GM18502 (cell line): ENCODE data around the gene WNK2.
"Not testable (repeated sequence)": the region's sequence is repeated elsewhere in the genome, so short reads cannot be mapped to it uniquely, and the experiment has no call there.

Experiments
- ATAC-seq: cut with Tn5 transposase; IDR thresholded peaks from one replicate; pipeline ENCODE4 v1.9.1; 2021; ENCODE audit warnings: mild to moderate bottlenecking; ENCODE audit not compliant: unreplicated experiment, poor library complexity

Gene WNK2

GRCh38 chr9:93183663-93184431 lies at the start of gene WNK2:
TSS of gene WNK2 (plus strand) at chr9:93184139. CDS start at chr9:93184930, 791 bp downstream.
- ATAC-seq, result no peak

DNA sequence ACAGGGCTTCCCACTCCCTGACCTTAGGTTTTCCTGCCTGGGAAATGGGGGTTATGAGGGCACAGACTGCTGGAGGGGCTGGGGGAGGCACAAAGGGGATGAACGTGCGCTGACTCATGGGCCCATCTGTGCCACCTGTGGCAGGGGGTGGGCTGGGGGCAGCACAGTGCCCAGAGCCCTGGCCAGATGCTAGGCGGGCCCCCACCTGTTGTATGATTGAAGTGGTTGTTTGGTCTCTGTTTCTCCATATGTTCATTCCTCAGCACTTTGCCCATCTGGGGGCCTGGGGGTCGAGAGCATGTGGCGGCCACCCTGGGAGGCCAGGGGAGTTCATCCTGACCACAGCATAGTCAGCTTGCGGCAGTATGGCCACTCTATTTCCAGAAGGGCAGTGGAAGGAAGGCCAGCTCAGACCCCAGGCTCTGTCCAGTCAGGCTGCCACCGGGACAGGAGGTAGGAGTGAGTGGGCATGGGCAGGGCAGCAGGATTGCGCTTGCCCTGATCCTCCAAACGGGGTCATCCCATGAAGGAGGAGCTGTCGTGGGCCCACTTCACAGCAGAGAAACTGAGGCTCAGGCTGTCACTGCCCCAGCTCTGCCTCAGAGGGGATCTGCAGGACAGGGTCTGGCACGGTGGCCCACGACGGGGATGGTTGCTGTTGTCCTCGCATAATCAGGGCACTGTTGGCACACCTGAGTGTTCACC lies 49.0 kb upstream of the WNK2 start:
- no peak for ATAC-seq

DNA sequence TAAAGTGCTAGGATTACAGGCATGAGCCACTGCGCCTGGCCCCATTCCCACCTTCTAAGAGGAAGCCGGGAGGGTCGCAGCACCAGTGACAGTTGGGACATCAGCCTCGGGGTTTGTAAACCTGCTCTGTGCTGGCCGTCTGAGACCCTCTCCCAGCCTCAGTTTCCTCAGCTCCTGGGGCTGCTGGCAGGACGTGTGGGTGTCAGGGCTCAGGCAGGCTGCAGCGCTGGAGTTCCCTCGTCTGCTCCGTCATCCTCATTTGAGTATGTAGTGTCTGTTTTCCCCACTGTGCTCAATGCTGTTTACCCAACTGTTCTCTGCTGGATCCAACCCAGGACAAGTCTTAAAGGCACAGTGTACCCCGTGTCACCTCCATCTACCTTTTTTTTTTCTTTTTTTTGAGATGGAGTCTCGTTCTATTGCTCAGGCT lies 47.9 kb upstream of the WNK2 start:
- ATAC-seq, result no peak

DNA sequence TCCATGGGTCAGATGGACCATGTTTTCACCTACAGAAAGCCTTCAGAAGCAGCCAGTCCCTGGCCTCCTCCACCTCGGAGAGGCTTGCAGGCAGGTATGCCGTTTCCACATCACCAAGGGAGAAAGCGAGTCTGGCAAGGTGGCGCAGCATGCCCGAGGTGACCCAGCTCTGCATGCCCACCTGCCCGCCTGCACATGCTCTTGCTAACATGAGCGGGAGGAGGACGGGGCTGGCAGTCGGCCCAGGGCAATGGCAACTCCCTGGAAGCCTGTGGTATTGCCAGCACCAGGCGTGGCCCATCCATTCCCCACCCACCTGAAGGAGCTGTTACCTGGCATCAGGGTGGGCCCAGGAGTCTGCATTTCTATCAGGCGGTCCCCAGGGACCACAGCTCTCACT lies 46.6 kb upstream of the WNK2 start:
- no peak for ATAC-seq

DNA sequence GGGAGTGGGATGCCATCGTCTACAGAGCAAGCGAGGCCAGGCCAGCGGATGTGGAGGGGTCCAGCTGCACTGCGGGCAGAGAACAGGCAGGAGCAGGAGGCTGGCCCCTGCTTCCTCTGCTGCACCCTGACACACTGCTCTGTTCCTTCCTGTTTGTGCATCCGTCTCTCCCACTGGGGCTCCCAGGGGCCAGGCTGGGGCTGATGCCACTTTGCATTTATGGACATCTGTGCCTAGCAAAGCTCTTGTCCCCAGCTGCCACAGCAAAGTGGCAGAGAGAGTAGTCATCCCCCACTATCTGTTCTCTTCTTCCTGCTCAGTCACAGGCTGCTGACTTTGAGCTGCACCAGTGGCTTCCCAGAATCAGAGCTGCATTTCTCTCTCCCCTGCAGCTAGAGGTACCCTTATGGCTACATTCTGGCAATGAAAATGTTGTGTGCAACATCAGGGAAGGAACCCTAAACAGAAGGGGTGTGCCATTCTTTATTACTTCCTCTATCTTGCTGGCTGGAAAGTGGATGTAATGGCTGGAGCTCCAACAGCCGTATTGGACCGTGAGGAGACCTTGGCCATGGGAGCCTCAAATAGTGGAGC lies 45.7 kb upstream of the WNK2 start:
- ATAC-seq, result no peak

GRCh38 chr9:93139365-93140182 lies 44.4 kb upstream of the WNK2 start:
- no peak for ATAC-seq

- ATAC-seq, result no peak
Observed at GRCh38 chr9:93141771-93142483, 42.0 kb upstream of the WNK2 start.

GRCh38 chr9:93143830-93144530 lies 40.0 kb upstream of the WNK2 start:
- no peak for ATAC-seq

- not testable (repeated sequence) for ATAC-seq
Observed at GRCh38 chr9:93146696-93147095, 37.2 kb upstream of the WNK2 start.

- ATAC-seq, result no peak
Observed at GRCh38 chr9:93147632-93148031, 36.3 kb upstream of the WNK2 start.

DNA sequence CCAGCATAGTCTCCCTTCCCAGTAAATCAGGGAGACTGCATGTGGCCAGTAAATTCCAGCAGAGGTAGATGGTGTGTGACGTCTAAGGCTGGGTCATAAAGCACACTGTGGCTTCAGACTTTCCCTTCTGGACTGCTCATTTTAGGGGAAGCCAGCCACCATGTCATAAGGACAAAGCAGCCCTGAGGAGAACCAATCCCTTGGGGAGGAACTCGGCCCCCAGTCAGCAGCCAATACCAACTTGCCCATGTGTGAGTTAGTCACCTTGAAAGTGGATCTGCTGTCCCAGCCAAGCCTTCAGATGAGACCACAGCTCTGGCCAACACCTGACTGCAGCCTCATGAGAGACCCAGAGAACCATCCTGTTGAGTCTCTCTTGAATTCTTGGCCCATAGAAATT lies 35.2 kb upstream of the WNK2 start:
- no peak for ATAC-seq

GRCh38 chr9:93149361-93149760 lies 34.6 kb upstream of the WNK2 start:
- no peak for ATAC-seq

DNA sequence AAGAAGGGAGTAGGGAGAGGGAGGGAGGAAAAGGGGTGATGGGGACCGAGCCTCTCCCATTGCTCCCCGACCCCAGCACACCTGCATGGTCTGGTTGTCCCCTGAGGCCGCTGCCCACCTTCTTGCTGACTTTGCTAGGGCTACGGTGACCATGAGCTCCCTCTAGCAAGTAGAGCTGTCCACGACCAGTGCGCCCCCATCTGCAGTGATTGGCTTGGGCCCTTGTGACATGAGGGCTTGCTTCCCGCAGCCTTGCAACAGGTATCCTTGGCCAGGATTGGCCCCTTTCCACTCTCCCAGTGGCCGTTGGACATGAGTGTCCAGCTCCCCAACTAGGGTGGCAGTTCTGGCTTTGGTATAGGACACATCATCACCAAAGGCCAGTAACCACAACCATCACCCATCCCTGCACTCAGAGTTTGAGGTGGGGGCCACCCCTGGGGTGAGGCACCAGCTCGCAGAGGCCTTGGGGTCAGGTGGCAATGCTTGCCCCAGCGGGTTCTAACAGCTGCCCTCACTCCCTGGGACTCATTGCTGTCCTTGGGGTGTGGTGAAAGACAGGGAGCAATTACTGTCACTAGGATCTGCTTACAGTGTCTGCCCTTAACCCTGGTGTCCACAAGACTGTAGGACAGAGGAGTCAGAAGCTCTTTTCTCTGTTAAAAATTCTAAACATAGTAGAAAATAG lies 32.7 kb upstream of the WNK2 start:
- no peak for ATAC-seq

DNA sequence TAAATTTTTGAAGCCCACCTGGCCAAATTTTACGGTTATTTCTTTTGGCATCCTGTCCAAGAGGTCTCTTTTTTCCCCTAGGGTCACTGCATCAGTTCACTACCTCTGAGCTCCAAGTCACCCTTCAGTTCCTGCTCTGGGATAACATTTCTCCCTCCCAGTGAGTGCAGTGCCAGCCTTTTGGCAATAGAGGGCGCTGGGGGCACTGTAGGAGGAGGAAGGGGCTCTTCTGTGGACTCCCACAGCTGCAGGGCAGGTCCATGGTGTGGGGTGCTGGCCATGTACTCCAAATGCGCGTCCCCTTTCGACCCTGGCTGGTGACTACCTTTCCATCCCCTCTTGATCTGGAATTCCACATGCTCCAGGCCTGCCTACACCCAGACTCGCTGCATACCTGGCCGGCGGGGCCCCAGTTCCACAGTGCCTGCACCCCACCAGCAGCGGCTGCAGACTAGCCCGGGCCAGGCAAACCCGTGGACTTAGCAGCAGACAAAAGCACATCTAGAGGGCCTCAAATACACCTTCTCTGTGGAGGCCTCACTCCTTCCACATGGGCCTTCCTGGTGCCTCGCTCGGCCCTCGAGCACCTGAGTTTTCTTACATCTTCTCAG lies 29.5 kb upstream of the WNK2 start:
- ATAC-seq, result no peak

GRCh38 chr9:93155716-93156474 lies 28.0 kb upstream of the WNK2 start:
- no peak for ATAC-seq

DNA sequence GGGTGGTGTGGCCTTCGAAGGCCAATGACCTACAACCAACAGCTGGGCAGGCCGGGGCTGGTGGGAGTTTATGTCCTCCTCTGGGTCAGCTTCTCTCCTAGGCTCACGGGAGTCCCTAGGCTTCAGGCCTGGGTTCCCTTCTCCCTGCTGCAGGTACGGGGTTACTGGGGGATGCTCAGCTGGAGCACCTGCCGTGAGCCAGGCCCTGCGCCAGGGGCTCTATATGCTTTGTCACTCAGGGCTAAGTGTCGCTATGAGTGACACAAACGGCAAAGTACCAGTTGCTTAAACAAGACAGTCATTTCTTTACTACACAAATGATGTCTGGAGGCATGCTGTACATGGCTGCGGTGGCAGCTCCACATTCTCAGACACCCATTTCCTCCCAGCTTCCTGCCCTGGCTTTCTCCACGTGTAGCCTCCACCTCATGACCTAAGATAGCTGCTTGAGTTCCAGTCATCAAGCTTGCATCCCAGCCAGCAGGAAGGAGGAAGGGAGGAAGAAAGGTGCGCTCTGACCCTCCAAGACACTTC lies 27.4 kb upstream of the WNK2 start:
- peak; percentile 69 for ATAC-seq
